Ramos (cell line): Measurements from ENCODE around the gene PDGFB.

Experiments
- in situ Hi-C: fragments of 300-500 bp; cut with MboI; formaldehyde crosslinking; loops from one replicate; pipeline ENCODE4 v1.14.3; 2022; ENCODE audit warnings: low sequenced_read_pairs; ENCODE audit not compliant: unreplicated experiment

The PDGFB gene

DNA sequence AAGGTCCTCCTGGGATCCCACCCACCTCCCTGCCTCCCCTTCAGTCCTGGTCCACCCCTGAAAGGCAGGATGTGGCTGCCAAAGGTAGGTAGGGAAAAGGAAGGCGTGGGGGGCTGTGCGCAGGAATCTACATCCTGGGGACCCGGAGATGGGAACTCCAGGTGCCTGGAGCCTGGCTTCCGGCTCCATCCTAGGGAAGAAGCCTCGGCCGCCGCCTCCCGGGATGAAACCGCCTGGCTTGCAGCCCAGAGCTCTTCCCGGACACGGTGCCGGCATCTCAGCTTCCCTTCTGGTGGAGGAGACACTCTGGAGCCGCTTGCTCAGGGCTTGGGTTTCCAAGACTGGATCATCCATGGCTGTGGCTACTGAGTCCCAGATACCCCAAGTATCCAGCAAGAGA, 33.3 kb upstream of the PDGFB start:
- in situ Hi-C loops, result no loop called here

DNA sequence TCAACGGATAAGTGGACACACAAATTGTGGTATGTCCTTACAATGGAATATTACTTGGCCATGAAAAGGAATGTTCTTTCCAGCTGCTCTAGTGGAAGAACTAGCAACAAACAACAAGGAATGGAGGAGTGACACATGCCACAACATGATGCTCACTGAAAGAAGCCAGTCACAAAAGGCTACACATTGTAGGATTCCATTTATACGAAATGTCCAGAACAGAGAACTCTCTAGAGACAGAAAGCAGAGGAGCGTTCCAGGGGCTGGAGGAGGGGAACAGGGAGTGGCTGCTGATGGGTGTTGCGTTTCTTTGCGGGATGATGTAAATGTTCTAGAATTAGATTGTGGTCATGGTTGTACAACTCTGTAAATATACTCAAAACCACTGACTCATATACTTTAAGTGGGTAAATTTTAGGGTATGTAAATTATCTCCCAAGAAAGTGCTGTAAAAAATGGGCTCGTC, 32.4 kb upstream of the PDGFB start:
- in situ Hi-C loops, result no loop called here

DNA sequence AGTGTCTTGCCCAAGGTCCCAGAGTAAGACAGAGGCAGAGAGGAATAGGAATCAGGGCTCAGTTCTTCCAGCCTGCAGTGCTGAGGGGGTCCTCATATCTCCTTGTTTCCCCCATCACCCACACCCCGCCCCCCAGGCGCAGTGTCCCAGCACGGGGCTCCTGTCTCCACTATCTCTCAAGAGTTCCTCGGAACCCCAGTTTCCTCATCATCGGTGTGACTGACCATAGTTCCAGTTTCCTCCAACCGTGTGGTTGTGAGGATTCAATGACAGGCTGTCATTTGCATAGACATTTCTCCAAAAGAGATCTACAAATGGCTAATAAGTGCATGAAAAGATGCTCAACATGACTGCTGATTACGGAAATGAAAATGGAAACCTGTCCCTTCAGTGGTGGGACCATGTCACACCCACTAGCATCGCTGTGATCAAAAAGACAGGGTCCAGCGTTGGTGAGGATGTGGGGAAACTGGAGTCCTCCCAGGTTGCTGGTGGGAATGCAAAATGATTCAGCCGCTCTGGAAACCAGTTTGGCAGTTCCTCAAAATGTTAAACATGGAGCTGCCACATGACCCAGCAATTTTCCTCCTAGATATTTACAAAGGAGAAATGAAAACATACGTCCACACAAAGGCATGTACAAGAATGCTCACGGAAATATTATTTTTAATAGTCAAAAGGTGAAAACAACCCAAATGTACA, 31.8 kb upstream of the PDGFB start:
- in situ Hi-C loops, result no loop called here

DNA sequence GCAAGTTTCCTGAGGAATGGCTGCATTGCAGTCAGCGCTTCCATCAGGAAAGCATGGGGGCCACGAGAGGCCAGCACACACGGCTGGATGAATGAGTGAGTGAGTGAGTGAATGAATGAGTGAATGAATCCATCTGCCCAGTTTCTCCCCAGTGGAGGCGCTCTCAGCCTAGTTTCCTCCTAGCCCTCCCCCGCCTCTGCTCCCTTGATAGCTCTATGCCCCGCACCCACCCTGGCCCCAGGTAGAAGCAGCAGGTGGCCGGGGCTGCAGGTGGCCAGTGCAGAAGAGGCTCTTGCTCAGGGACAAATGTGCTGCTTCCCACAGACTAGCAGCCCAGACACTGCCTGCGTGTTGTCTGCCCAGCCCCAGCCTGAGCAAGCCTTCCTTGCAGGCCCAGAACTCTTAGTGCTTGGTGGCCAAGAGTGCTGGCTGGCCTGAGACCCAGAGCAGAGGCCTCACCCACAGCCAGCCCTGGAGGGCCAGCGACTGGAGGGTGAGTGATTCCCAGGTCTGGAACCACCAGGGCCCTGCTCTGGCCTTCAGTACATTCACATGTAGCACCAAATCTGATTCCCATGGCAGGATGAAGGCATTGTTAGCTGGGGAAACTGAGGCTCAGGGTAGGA, 31.1 kb upstream of the PDGFB start:
- in situ Hi-C loops, result no loop called here

DNA sequence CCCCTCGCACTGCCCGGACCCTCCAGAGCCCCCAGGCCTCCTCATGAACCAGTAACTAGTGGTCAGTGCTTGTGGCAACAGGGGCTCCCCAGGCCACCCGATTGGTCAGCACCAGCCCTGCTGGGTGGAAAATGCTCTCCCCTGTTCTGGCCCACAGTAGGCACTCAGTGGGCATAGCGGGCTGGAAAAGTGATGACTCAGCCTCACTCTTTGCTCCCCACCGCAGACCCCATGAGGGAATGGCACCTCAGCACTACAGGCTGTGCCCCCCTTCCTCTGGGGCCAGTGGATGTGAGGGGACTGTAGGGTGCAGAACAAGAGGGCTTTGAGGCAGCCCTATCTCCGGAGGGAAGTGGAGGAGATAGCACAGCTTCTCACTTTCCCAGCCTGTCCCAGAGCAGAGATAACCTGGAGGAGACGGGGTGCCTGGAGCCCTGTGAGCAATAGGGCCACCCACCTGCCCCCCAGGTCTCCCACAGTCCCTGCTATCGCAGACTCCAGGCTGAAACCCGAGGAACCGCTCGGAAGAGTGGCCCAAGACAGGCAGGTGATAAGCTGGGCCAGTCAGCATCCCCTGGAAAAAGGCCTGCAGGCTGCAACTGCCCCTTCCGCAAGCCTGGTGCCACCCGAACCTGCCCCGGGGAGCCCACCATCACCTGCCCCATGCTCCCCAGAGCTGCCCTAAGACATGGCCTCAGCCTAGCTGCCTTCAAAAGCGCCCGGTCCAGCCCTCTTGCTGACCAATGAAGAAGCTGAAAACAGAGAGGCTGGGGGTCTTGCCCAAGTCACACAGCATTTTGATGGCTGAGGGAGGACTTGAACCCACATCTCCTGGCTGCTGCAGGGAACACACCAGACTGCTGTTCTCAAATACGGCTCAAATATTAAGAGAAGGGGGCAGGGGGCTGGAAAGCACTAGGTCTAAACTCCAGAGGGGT, 29.4 kb upstream of the PDGFB start:
- in situ Hi-C loops, result no loop called here

DNA sequence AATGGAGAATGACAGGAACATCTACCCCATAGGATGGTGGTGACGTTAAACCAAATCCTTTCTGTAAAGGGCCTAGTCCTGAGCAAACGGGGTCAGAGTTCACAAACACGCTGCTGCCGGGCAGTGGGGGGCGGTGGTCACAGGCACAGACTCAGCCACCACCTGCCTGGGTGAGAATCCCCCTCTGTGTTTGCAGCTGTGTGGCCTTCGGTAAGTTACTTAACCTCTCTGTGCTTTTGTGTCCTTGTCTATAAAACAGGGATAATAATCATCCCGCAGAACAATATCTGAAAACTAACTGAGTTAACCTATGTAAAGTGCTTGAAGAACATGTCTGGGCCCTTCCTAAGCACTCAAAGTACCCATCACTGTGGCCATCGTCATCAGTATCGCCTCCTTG, 26.0 kb upstream of the PDGFB start:
- in situ Hi-C loops, result no loop called here

DNA sequence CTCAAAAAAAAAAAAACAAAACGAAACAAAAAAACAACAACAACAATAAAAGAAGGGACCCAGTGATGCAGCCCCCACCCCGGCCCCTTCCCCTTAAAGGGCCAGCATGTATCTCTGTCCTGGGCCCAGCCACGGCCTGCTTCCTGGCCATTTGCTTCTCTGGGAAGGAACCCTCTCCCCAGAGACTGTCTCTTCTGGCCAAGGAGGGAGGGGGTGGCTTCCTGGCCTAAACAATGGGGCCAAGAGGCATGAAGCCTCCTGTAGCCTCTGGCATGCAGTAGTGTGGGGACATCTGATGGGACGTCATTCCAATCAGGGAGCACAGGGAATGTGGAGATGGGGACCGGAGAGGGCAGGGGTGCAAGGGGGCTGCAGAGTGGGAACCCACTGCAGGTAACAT, 25.5 kb upstream of the PDGFB start:
- in situ Hi-C loops, result no loop called here

DNA sequence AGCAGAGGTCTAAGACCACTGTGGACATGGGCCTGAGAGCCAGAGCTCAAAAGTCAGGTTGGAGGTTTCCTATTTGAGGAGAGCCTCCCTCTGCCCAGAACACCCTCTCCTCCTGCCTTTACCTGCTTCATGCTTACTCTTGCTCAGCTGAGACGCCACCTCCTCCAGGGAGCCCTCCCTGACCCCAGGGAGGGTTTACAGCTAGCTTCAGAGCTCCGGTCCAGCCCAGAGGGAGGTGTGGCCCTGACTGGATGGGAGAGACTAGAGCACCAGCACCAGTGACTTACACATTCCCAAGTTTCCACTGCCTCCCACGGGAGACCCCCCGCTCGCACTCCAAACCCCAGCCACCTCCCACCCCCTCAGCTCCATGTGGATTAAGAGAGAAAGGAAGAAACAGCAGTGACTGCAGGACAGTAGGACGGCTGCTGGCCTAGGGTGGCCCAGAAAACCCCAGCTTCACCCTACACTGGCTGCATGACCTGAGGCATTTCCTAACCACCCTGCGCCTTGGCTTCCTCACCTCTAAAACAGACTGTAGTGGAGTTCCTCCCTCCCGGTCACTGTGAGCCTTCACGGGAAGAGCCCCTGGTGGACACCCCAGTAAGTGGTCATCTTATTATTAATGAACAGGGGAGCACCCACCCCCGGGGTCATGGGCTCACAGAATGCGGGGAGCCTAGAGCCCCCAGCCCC, 24.5 kb upstream of the PDGFB start:
- in situ Hi-C loops, result no loop called here

DNA sequence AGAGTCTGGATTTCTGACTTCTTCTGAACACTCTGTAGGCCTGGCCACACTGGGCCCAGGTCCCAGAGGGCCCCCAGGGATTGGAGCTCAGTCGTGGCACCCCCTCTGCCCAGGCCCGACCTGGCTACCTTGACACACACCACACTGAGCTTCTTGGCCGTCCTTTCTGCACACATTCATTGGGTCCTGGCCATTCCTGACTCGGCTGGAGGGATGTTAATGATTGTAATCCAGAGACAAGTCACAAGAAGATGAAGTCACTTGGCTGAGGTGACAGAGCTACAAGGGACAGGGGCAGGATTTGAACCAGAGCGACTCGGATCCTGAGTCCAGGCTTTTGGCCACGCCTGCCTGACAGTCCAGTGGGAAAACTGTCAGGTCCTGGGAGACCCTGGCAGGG, 23.9 kb upstream of the PDGFB start:
- in situ Hi-C loops, result no loop called here

DNA sequence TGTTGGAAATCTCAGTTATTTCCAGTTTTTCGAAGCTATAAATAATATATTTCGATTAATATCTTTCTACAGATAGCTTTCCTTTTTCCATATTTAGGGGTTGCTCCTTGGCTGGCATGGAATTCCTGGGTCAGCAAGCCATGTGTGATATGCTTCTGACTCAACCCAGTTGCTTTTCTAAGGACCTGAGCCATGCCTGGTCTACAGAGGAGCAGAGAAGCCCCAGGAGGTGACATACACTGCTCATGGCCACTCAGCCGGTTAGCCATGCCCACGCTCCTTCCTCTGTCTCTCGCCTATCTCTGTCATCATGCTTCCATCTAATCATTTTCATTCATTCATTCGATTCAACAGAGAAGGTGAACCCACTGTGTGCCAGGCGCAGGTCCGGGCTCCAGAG, 23.2 kb upstream of the PDGFB start:
- in situ Hi-C loops, result no loop called here

DNA sequence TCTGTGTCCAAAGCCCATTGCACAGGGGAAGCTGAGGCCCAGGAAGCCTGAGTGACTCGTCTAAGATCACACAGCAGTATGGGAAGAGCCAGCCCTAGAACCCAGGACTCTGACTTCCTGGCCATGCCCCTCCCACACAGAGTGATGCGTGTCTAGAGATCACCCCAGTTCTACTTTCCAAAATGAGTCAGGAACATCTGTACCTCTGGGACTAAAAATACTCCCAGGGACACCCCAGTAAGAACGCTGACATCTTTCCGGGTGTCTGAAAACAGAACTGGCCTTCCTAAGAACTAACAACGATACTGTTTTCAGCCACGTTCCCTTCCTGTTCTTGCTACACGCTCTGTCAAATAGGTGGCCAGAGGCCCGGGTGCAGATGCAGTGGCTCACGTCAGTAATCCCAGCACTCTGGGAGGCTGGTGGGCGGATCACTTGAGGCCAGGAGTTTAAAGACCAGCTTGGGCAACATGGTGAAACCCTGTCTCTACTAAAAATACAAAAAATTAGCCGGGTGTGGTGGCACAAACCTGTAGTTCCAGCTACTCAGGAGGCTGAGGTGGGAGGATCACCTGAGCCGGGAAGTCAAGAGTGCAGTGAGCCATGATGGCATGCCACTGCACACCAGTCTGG, 21.7 kb upstream of the PDGFB start:
- in situ Hi-C loops, result no loop called here

DNA sequence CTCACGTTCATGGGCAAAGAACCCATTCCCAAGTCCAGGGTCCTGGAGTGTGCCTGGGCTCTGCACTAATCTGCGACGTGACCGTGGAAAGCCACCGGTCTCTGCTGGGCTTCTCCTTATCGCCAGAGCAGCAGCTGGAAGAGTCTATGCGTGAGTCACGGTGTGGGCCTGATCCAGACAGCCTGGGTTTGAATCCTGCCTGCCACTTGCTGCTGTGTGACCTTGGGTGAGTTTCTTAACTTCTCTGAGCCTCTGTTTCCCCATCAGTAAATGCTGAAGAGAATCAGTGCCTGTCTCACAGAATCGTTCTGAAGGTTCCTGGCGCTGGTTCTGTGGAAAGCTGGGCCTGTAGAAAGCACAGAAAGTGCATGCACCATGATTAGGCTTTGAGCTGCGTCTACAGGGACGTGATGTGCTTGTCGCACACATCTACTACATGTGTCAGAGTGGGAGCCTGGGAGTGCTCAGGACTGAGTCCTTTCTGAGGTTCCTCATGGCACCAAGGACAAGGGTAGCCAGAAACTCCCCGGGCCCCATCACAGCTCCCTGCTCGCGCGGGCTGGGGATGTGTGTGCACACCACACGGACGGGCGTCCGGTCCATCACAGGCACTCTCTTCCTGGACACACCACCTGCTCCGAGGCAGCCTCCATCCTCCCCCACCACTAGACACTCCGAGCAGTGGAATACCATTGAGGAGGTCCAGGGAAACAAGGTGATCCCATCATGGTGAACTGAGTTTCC, 20.5 kb upstream of the PDGFB start:
- in situ Hi-C loops, result no loop called here

DNA sequence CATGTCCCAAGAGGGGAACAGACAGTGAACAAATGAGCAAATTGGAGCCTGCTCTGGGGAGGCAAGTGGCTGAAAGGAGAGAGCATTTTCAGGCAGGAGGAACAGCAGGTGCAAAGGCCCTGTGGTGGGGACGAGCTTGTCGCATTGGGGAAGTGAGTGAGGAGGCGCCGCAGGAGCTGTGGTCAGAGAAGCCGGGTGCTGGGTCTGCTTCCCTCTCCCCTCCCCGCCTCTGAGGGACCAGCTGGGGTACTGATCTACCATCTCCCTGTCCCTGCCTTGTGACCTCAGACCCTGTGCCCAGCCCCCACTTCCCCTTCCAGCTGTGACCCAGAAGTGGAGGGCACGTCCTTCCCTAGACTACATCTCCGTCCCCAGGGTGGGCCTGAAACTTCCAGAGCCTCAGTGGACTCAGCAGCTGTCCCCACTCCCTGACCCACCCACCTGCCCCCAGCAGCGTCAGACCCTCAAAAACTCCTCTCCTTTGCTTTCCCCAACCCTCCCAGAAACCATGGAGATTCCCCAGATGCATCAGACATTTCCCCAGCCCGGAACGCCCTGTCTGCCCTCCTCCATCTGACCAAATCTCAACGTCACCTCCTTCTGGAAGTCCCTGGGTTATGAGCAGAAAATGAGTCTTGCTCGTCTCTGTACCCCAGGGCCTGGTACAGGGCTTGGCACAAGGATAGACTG, 19.7 kb upstream of the PDGFB start:
- in situ Hi-C loops, result no loop called here

DNA sequence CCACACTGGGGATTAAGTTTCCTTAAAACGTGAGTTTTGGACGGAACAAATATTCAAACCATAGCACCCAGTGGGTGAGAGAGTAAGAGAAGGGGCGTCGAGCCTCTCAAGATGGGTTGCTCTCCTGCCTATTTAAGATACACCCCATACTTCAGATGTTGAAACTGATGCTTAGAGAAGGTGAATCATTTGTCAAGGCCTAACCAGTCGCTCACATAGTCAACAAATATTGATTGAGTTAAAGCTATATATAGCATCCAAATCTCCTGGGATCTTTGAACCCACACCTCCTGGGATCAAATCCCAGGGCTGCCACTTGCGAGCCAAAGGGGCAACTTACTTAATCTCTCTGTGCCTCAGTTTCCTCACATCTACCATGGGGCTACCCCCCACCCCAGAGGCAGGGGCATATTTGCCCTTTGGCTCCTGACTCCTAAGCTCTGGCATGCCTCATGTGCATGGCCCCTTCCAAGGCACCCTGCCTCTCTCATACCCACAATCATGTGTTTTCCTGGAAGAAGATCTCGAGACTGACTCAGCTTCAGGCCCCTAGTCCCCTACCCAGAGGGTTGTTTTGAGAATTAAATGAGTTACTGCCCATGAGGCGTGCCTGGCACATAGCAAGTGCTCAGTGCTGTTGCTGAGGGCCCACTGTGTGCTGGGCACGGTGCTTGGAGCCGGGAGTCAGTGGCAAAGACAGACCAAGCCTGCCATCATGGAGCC, 19.0 kb upstream of the PDGFB start:
- in situ Hi-C loops, result no loop called here

DNA sequence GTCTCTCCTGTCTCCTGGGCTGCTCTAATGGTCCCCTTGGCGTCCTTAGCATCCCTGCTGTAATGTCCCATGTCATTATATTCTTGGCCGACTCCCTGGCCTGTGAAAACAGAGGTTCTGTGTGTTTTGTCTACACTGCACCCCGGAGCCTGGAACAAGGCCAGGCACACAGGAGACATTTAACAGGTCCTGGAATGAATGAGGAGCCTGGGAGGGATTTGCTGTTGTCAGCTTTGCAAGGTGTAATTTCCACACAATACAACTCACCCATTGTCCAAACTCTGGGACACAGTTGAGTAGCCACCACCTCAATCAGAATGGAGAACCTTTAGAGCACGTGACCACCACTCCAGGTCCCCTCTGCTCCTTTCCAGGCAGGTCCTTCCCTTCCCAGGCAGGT, 14.9 kb upstream of the PDGFB start:
- in situ Hi-C loops, result no loop called here

DNA sequence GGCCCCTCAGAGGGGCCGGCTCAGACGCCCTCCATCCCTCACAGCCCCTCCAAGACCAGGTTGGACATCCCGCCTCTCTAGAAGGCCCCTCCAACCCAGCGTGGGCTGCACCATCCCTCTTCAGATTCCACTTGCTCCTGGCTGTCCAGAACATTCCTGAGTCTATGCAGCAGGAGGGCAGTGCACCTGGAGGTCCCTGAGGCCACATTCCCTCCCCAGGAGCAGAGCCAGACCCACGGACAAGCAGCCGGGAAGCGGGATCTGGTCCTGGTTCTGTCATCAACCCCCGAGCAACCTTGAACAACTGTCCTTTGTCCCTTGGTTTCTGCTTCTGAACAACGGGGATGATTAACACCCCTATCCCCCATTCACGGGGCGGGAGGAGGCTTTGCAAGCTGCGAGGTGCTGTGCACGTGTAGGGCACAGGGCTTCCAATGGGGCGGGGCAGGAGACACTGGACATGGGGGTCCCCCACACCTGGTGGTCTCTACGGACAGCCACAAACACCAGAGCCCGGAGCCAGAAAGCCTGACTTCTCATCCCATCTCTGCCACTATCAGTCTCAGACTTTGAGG, 13.2 kb upstream of the PDGFB start:
- in situ Hi-C loops, result no loop called here

DNA sequence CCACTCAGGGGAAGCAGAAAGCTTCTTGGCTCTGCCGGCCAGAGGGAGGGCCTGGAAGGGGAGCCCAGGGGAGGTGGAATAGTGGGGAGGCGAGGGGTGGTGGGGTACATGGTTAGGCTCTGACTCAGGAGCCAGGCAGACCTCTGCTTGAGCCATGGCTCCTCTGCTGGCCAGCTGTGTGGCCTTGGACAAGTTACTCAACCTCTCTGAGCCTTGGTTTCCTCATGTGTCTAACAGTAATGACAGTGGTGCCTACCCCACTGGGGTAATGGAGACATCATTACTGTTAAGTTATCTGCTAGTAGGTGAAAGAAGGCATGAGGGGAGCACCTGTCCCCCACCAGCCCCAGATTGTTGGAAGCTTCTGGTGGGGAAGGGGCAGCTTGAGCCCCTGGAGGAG, 12.2 kb upstream of the PDGFB start:
- in situ Hi-C loops, result no loop called here

DNA sequence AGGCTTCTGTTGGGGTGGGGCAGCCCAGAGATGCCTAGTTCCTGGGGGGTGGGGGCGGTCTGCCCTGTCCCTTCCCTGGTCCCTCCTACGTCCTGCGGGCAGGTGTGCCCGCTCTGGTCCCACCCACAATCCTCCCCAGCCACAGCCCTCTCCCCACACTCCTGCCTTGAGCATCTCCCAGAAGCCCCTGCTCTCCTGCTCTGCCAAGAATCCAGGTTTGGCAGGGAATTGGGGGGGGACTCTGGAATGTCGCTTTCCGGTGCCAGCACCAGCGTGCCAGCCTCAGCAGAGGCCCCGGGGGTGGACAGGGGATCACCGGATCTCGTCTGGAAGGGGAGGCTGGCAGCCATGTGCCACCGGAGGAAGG, 11.4 kb upstream of the PDGFB start:
- in situ Hi-C loops, result no loop called here
